ENCODE results near the gene ELL2.
"Not testable (repeated sequence)": the region's sequence is repeated elsewhere in the genome, so short reads cannot be mapped to it uniquely, and the experiment has no call there.

The ELL2 gene

DNA sequence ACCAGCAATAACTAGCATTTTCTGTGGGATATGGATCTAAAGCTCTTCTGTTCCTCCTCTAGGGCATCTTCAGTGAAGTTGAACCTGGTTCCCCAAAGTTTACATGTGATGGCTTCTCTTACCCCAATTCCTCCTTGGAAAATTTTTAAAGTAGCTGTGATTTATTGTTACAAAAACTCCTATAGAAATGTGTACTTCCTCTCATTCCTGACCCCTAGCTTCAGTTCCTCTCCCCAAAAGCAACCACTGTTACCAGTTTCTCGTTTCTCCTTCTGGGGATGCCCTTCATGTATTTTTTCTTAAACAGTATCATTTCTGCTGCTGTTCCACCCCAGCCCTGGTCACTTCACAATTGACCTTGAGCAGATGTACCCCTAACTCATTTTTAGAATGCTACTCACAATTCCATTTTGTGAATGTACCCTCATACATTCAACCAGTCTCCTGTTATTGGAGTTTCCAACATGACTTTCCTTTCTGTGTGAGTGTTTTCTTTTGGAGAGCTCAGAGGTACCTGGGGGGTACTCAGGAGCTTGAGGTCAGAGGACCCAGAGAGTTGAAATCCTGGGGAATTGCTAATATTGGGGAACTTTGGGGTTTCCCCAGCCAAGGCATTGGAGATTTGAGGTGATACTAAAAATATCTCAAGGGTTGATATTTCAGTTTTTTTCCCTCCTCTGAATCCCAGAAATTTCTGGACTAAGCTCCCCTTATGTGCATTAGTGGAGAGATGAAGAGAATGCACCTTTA, 120.5 kb downstream of the ELL2 start:
- H3K9me3 ChIP-seq (ENCODE audit: control insufficient read depth, low read length): no peaks in the 10 kb centered on the region
- 94% methylated on average over 1 of the region's 1 CpG for WGBS, 2 experiments
- H3K4me3 ChIP-seq (ENCODE audit: insufficient read depth, low read depth, low read length): no peak overlapping the region
- H3K27me3 ChIP-seq (ENCODE audit: control insufficient read depth, insufficient read depth, low read length, poor library complexity, severe bottlenecking): no peaks in the 10 kb centered on the region
- H3K4me1 ChIP-seq (ENCODE audit: control insufficient read depth, insufficient read depth, low read length): no peaks in the 10 kb centered on the region
- H3K36me3 ChIP-seq (ENCODE audit: control insufficient read depth, insufficient read depth, low read length): no peaks in the 10 kb centered on the region
- no peak overlapping the region for H3K27ac ChIP-seq (ENCODE audit: insufficient read depth, low read depth, low read length, poor library complexity, severe bottlenecking)

DNA sequence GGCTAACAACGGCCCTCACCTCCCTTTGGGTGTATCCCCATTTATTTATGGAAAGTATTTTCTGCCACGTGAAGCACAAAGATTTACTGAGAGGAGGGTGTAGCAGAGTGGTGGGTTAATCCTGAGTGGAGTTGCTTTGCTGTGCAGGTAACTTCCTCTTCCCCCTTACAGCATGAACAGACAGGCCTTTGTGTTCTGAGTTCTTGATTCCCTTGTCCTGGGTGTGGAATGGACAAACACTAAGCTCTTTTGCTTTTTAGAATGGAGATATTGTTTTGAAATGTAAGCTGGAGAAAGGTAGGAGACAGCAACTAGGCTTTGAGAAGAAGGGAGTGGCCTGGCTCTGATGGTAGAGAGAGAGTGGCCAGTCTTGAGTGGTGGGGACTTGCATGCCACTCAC, 122.0 kb downstream of the ELL2 start:
- no peaks in the 10 kb centered on the region for H3K9me3 ChIP-seq (ENCODE audit: control insufficient read depth, low read length)
- no peak overlapping the region for H3K4me3 ChIP-seq (ENCODE audit: insufficient read depth, low read depth, low read length)
- 93 to 95% methylated on average over 2 of the region's 2 CpGs for WGBS, 2 experiments
- no peak overlapping the region for H3K27ac ChIP-seq (ENCODE audit: insufficient read depth, low read depth, low read length, poor library complexity, severe bottlenecking)
- no peaks in the 10 kb centered on the region for H3K27me3 ChIP-seq (ENCODE audit: control insufficient read depth, insufficient read depth, low read length, poor library complexity, severe bottlenecking)
- no peaks in the 10 kb centered on the region for H3K4me1 ChIP-seq (ENCODE audit: control insufficient read depth, insufficient read depth, low read length)
- H3K36me3 ChIP-seq (ENCODE audit: control insufficient read depth, insufficient read depth, low read length): no peaks in the 10 kb centered on the region

DNA sequence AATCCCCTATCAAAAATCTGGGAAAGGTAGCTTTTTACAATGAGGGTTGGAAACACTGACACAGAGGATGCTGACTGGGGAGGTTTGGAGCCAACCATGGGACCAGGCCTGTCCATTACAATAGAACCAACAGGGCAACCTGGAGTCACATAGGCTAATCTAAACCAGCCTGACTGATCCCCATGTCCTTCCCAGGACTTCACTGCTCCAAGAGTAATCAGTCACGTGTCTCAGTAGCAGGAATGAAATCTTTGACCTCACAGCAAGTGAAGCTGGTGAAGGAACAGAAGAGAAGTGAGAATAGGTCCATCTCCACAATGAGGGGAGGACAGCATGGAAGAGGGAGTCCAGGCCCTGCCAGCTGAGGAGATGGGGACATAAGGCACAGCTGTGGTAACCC, 123.1 kb downstream of the ELL2 start:
- WGBS, 2 experiments: 86 to 97% methylated on average over 1 of the region's 1 CpG

DNA sequence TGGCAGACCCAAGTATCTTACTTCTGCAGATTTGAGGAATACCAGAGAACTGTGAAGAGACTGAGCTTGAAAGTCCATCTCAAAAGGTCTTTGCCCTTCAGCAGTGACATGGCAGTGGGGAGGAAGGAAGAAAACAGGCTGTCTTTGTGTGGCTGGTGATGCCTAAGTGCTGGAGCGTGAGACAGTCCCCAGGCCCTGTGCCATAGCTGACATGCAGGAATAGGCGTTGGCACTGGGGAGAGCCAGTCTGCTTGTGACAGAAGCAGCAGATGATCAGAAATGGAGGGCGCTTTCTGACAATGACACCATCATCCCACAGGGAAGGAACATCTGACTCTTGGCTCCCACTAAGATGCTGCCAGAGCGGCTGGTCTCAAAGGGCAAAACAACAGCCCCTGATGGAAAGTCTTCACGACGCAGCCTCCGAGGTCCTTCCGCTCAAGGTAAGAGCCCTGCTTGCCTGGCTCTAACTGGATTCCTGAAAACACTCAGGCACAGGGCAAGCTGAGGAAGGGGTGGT, 123.6 kb downstream of the ELL2 start:
- 94 to 95% methylated on average over 8 of the region's 8 CpGs for WGBS, 2 experiments
- Histone ChIP-seq H3K27me3 (ENCODE audit: control insufficient read depth, insufficient read depth, low read length, poor library complexity, severe bottlenecking) (peaks cover 11% of the 10 kb centered on the region), H3K27ac (ENCODE audit: insufficient read depth, low read depth, low read length, poor library complexity, severe bottlenecking) (no peak overlapping the region), H3K4me3 (ENCODE audit: insufficient read depth, low read depth, low read length) (no peak overlapping the region), H3K4me1 (ENCODE audit: control insufficient read depth, insufficient read depth, low read length) (no peaks in the 10 kb centered on the region), H3K36me3 (ENCODE audit: control insufficient read depth, insufficient read depth, low read length) (no peaks in the 10 kb centered on the region), H3K9me3 (ENCODE audit: control insufficient read depth, low read length) (no peaks in the 10 kb centered on the region)

More for the DNA sequence above, 123.1 kb downstream of the ELL2 start:
- no peaks in the 10 kb centered on the region for H3K36me3 ChIP-seq (ENCODE audit: control insufficient read depth, insufficient read depth, low read length)
- no peaks in the 10 kb centered on the region for H3K9me3 ChIP-seq (ENCODE audit: control insufficient read depth, low read length)
- no peak overlapping the region for H3K4me3 ChIP-seq (ENCODE audit: insufficient read depth, low read depth, low read length)
- peaks cover 11% of the 10 kb centered on the region for H3K27me3 ChIP-seq (ENCODE audit: control insufficient read depth, insufficient read depth, low read length, poor library complexity, severe bottlenecking)
- H3K4me1 ChIP-seq (ENCODE audit: control insufficient read depth, insufficient read depth, low read length): no peaks in the 10 kb centered on the region
- H3K27ac ChIP-seq (ENCODE audit: insufficient read depth, low read depth, low read length, poor library complexity, severe bottlenecking): no peak overlapping the region

DNA sequence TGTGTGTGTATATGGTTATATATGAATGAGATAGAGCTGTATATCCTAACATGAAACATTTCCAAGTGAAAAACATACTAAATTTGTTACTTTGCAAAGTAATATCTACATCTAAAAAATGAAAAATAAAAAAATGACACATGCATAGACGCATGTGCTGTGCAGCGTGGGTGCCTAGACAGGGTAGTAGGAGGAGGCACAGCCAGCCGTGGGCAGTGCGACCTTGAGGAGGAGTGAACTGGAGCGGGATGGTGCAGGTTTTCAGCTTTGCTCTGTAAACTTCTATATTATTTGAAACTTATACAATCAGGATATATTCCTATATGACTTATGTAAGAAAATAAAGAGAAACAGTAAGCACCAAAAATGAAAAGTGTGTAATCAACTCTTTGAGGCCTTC, 124.2 kb downstream of the ELL2 start:
- Histone ChIP-seq H3K4me3 (ENCODE audit: insufficient read depth, low read depth, low read length) (no peak overlapping the region), H3K4me1 (ENCODE audit: control insufficient read depth, insufficient read depth, low read length) (no peaks in the 10 kb centered on the region), H3K27ac (ENCODE audit: insufficient read depth, low read depth, low read length, poor library complexity, severe bottlenecking) (no peak overlapping the region), H3K9me3 (ENCODE audit: control insufficient read depth, low read length) (no peaks in the 10 kb centered on the region), H3K36me3 (ENCODE audit: control insufficient read depth, insufficient read depth, low read length) (no peaks in the 10 kb centered on the region), H3K27me3 (ENCODE audit: control insufficient read depth, insufficient read depth, low read length, poor library complexity, severe bottlenecking) (peaks cover 11% of the 10 kb centered on the region)
- 91 to 100% methylated on average over 5 of the region's 5 CpGs for WGBS, 2 experiments

DNA sequence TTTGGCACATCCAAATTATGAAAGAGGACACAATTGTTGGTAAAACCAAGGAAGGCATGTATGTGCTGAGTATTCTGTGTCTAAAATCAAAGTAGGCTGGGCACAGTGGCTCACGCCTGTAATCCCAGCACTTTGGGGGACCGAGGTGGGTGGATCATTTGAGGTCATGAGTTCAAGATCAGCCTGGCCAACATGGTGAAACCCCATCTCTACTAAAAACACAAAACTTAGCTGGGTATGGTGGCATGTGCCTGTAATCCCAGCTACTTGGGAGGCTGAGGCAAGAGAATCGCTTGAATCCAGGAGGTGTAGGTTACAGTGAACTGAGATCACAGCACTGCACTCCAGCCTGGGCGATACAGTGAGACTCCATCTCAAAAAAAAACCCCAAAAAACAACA, 124.7 kb downstream of the ELL2 start:
- not testable (repeated sequence) for H3K4me1 ChIP-seq (ENCODE audit: control insufficient read depth, insufficient read depth, low read length); H3K36me3 ChIP-seq (ENCODE audit: control insufficient read depth, insufficient read depth, low read length); H3K4me3 ChIP-seq (ENCODE audit: insufficient read depth, low read depth, low read length); H3K9me3 ChIP-seq (ENCODE audit: control insufficient read depth, low read length); H3K27ac ChIP-seq (ENCODE audit: insufficient read depth, low read depth, low read length, poor library complexity, severe bottlenecking)
- 86 to 96% methylated on average over 4 of the region's 4 CpGs for WGBS, 2 experiments
- peaks cover 11% of the 10 kb centered on the region for H3K27me3 ChIP-seq (ENCODE audit: control insufficient read depth, insufficient read depth, low read length, poor library complexity, severe bottlenecking)

DNA sequence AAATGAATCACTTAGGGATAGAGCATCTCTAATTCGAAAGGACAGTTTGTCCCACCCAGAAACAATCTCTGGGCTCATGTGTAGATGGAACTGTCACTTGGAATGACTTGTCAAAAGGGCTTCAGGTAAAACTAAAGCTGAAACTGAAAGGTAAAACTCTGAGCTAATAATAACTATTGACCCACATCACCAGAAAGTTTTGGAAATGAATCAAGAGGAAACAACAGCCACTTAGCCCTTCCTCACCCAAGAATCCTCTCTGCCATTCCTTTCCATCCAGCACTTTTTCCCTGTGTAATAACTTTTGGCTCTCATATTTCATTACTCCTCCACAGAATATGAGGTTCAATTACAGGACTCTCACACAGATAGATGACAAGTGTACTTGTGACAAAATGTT, 125.1 kb downstream of the ELL2 start:
- no peak overlapping the region for H3K27ac ChIP-seq (ENCODE audit: insufficient read depth, low read depth, low read length, poor library complexity, severe bottlenecking)
- H3K4me1 ChIP-seq (ENCODE audit: control insufficient read depth, insufficient read depth, low read length): no peaks in the 10 kb centered on the region
- no peaks in the 10 kb centered on the region for H3K36me3 ChIP-seq (ENCODE audit: control insufficient read depth, insufficient read depth, low read length)
- WGBS, 2 experiments: 93 to 100% methylated on average over 1 of the region's 1 CpG
- H3K9me3 ChIP-seq (ENCODE audit: control insufficient read depth, low read length): no peaks in the 10 kb centered on the region
- H3K4me3 ChIP-seq (ENCODE audit: insufficient read depth, low read depth, low read length): no peak overlapping the region
- peaks cover 11% of the 10 kb centered on the region for H3K27me3 ChIP-seq (ENCODE audit: control insufficient read depth, insufficient read depth, low read length, poor library complexity, severe bottlenecking)

DNA sequence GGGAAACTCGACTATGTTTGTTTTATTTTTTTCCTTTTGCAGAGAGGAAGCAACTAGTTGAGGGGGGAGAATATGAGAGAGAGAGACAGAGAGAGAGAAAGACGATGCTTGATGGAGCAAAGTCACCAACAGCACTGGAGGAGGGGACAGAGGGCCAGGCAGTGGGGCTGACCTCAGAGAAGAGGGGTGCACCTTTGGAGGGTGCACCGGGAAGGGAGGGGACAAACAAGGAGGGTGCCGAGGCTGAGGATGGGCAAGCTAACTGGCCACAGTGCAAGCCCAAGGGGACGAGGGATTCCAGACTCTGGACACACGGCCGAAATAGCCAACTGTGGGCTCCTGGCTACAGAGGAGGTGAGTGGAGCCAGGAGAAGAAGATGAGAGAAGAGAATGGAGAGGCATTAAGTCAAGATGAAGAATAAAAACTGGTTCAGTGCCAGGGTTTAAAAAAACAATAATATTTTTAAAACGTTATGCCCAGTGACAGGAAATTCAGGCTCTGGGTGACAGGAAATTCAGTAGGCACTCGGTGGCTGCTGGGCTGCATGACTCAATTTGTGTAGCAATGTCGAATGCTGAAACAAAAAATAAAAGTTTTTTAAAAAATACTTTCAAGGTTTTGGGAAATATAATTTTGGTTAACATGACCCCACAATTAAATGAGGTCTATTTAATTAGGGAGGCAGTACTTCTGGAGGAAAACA, 125.8 kb downstream of the ELL2 start:
- H3K27ac ChIP-seq (ENCODE audit: insufficient read depth, low read depth, low read length, poor library complexity, severe bottlenecking): no peak overlapping the region
- no peaks in the 10 kb centered on the region for H3K36me3 ChIP-seq (ENCODE audit: control insufficient read depth, insufficient read depth, low read length)
- no peaks in the 10 kb centered on the region for H3K9me3 ChIP-seq (ENCODE audit: control insufficient read depth, low read length)
- 89 to 91% methylated on average over 10 of the region's 10 CpGs for WGBS, 2 experiments
- no peak overlapping the region for H3K4me3 ChIP-seq (ENCODE audit: insufficient read depth, low read depth, low read length)
- peaks cover 11% of the 10 kb centered on the region for H3K27me3 ChIP-seq (ENCODE audit: control insufficient read depth, insufficient read depth, low read length, poor library complexity, severe bottlenecking)
- no peaks in the 10 kb centered on the region for H3K4me1 ChIP-seq (ENCODE audit: control insufficient read depth, insufficient read depth, low read length)

All from ectodermal cell (in vitro differentiated cells).